Chondrocyte (in vitro differentiated cells): ENCODE results near the gene ZNF710. TPM values are rescaled to one million over a fixed set of nuclear protein-coding genes. Genes with fewer than 3 reads are reported as not detected.

Source experiments
- DNase-seq: peaks from one replicate; pipeline ENCODE4 v3.0.0; 2021; ENCODE audit warnings: mixed read lengths, low spot score
- H3K27ac Mint-ChIP-seq: one replicate; pipeline ENCODE4 v1.8.0; 2021; ENCODE audit warnings: mild to moderate bottlenecking, moderate library complexity, mixed read lengths; ENCODE audit not compliant: unreplicated experiment
- H3K27me3 Mint-ChIP-seq: 2 replicates; pipeline ENCODE4 v1.8.0; 2021; ENCODE audit warnings: low read depth, mixed read lengths
- H3K36me3 Mint-ChIP-seq: 2 replicates; pipeline ENCODE4 v1.8.0; 2021; ENCODE audit warnings: low read depth, mixed read lengths
- H3K4me1 Mint-ChIP-seq: 2 replicates; pipeline ENCODE4 v1.8.0; 2021; ENCODE audit warnings: low read depth, mild to moderate bottlenecking, mixed read lengths
- H3K4me3 Mint-ChIP-seq: one replicate; pipeline ENCODE4 v1.8.0; 2021; ENCODE audit warnings: mild to moderate bottlenecking, moderate library complexity, mixed read lengths; ENCODE audit not compliant: unreplicated experiment
- H3K9me3 Mint-ChIP-seq: 2 replicates; pipeline ENCODE4 v1.8.0; 2021; ENCODE audit warnings: low read depth, mixed read lengths
- total RNA-seq: library from RNA; stranded (reverse); gene quantifications from 3 replicates; pipeline ENCODE4 v1.2.1, GENCODE V29; 2021
- TF ChIP-seq, protein P1 (sequence below): fragments of 200-600 bp; sonication (generic); IDR thresholded peaks from 2 replicates; pipeline ENCODE4 v1.5.0; 2021; ENCODE audit warnings: antibody characterized with exemption, mild to moderate bottlenecking, moderate library complexity

Gene ZNF710
- total RNA-seq, 1 donor from 2014 or later = 12.9 TPM

DNA sequence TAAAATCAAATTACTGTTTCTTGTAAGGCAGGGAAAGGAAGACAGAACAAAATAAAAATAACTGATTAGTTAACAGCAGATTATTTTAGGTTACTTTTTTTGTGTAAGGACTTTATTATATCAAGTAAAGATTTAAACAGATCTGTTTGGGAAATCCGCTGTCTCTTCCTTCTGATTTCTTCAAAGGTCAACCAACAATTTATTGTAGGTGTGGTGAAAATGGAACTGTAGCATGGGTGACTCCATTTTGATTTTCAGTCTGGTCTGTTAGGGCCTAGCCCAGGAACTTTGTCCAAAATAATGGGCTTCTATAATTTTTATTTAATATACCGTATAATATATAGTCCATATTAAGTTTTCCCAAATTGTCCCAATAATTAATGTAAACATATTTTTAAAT, 114.7 kb downstream of the ZNF710 start:
- Mint-ChIP-seq H3K9me3 (peaks cover 6% of the 10 kb centered on the region), H3K4me3 (no peak overlapping the region), H3K36me3 (peaks cover 1% of the 10 kb centered on the region), H3K4me1 (no peaks in the 10 kb centered on the region), H3K27ac (no peak overlapping the region), H3K27me3 (peaks cover 7% of the 10 kb centered on the region)
- DNase-seq = no peak
- TF ChIP-seq, protein P1, sequence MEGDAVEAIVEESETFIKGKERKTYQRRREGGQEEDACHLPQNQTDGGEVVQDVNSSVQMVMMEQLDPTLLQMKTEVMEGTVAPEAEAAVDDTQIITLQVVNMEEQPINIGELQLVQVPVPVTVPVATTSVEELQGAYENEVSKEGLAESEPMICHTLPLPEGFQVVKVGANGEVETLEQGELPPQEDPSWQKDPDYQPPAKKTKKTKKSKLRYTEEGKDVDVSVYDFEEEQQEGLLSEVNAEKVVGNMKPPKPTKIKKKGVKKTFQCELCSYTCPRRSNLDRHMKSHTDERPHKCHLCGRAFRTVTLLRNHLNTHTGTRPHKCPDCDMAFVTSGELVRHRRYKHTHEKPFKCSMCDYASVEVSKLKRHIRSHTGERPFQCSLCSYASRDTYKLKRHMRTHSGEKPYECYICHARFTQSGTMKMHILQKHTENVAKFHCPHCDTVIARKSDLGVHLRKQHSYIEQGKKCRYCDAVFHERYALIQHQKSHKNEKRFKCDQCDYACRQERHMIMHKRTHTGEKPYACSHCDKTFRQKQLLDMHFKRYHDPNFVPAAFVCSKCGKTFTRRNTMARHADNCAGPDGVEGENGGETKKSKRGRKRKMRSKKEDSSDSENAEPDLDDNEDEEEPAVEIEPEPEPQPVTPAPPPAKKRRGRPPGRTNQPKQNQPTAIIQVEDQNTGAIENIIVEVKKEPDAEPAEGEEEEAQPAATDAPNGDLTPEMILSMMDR = no peak

DNA sequence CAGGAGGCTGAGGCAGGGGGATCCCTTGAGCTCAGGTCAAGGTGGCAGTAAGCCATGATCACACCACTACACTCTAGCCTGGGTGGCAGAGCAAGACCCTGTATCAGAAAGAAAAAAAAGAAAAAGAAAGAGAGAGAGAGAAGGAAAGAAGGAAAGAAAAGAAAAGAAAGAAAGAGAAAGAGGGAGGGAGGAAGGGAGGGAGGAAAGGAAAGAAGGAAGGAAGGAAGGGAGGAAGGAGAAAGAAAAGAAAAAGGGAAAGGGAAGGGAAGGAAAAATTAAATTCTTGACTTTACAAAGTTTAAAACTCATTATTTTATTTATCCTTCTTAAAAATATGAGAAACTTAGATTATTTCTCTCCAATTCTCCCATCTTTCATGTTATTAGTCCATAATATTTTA, 118.2 kb downstream of the ZNF710 start:
- Mint-ChIP-seq H3K36me3 (peaks cover under 1% of the 10 kb centered on the region), H3K4me1 (no peaks in the 10 kb centered on the region), H3K9me3 (peaks cover 4% of the 10 kb centered on the region), H3K27me3 (peaks cover 7% of the 10 kb centered on the region), H3K4me3 (no peak overlapping the region), H3K27ac (no peak overlapping the region)
- TF ChIP-seq, protein P1 = no peak
- no peak for DNase-seq

- H3K9me3 Mint-ChIP-seq = no peaks in the 10 kb centered on the region
- H3K4me3 Mint-ChIP-seq = no peak overlapping the region
- H3K27ac Mint-ChIP-seq = no peak overlapping the region
- H3K36me3 Mint-ChIP-seq = no peaks in the 10 kb centered on the region
- no peak for DNase-seq
- H3K27me3 Mint-ChIP-seq = peaks cover 7% of the 10 kb centered on the region
- TF ChIP-seq, protein P1 = no peak
- no peaks in the 10 kb centered on the region for H3K4me1 Mint-ChIP-seq
Measured at GRCh38 chr15:90121086-90121485, 120.0 kb downstream of the ZNF710 start.

DNA sequence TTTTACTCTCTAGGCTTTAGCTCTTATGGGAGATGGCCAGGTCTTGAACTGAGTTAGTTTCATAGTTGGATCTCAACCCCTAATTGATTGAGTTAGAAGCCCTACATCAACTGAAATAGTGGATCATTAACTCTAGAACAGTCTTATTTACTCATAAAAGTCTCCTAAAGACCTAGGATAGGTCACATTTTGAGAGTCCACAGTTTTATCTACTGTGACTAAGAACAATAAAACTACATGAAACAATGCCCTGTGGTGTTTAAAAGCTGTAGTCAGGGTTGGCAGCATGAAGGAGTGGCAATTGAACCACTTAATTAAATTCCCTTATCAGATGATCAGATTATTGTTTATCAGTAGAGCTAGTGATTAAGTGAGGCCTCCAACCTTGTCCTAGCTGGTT, 123.4 kb downstream of the ZNF710 start:
- no peaks in the 10 kb centered on the region for H3K36me3 Mint-ChIP-seq
- DNase-seq = no peak
- no peaks in the 10 kb centered on the region for H3K9me3 Mint-ChIP-seq
- no peak overlapping the region for H3K4me3 Mint-ChIP-seq
- H3K27ac Mint-ChIP-seq = no peak overlapping the region
- peaks cover 4% of the 10 kb centered on the region for H3K27me3 Mint-ChIP-seq
- peaks cover 7% of the 10 kb centered on the region for H3K4me1 Mint-ChIP-seq
- TF ChIP-seq, protein P1 = no peak

GRCh38 chr15:90126022-90126421, 124.9 kb downstream of the ZNF710 start:
- H3K4me1 Mint-ChIP-seq = peaks cover 7% of the 10 kb centered on the region
- no peak for DNase-seq
- no peaks in the 10 kb centered on the region for H3K9me3 Mint-ChIP-seq
- H3K4me3 Mint-ChIP-seq = no peak overlapping the region
- no peaks in the 10 kb centered on the region for H3K36me3 Mint-ChIP-seq
- no peaks in the 10 kb centered on the region for H3K27me3 Mint-ChIP-seq
- TF ChIP-seq, protein P1 = no peak
- H3K27ac Mint-ChIP-seq = no peak overlapping the region
